Mucosa of gallbladder (tissue), 1 donor: ENCODE measurements around the gene FGF22. TPM values are rescaled to one million over a fixed set of nuclear protein-coding genes. Genes with fewer than 3 reads are reported as not detected.

Source experiments
- DNase-seq: peaks from one replicate; pipeline ENCODE4 v3.0.0-alpha.2; 2020; ENCODE audit warnings: low spot score
- total RNA-seq: library from RNA; stranded (reverse); gene quantifications from one replicate; pipeline ENCODE4 v1.2.1, GENCODE V29; 2021
- donor health status: DM: no; HTN: no; CAD: no.

FGF22 gene
- total RNA-seq, 1 donor from 2014 or later = 0.17 TPM

- no peak for DNase-seq
Observed at GRCh38 chr19:643736-644135, 4.1 kb downstream of the FGF22 start.

- DNase-seq = no peak
Observed at GRCh38 chr19:644363-644762, 4.7 kb downstream of the FGF22 start.

GRCh38 chr19:644789-645188 lies 5.1 kb downstream of the FGF22 start:
- DNase-seq = no peak

GRCh38 chr19:645912-646778 lies 6.5 kb downstream of the FGF22 start:
- DNase-seq = no peak

GRCh38 chr19:646779-647565 lies 7.3 kb downstream of the FGF22 start:
- DNase-seq = no peak

- DNase-seq = no peak
Observed at GRCh38 chr19:647566-648284, 8.0 kb downstream of the FGF22 start.

- DNase-seq = no peak
Observed at GRCh38 chr19:648305-648704, 8.6 kb downstream of the FGF22 start.

- no peak for DNase-seq
Observed at GRCh38 chr19:648904-649801, 9.5 kb downstream of the FGF22 start.

GRCh38 chr19:650121-650520 lies 10.4 kb downstream of the FGF22 start:
- no peak for DNase-seq

GRCh38 chr19:651114-651818 lies 11.6 kb downstream of the FGF22 start:
- no peak for DNase-seq

- DNase-seq = no peak
Observed at GRCh38 chr19:651991-652390, 12.3 kb downstream of the FGF22 start.

GRCh38 chr19:652467-653389 lies 13.0 kb downstream of the FGF22 start:
- no peak for DNase-seq

- no peak for DNase-seq
Observed at GRCh38 chr19:653425-653824, 13.7 kb downstream of the FGF22 start.

GRCh38 chr19:655691-656090 lies 16.0 kb downstream of the FGF22 start:
- no peak for DNase-seq

- DNase-seq = no peak
Observed at GRCh38 chr19:656751-657559, 17.3 kb downstream of the FGF22 start.

GRCh38 chr19:657611-658010 lies 17.9 kb downstream of the FGF22 start:
- DNase-seq = no peak

GRCh38 chr19:658059-658839 lies 18.6 kb downstream of the FGF22 start:
- no peak for DNase-seq
